ENCODE measurements around the gene LYSMD4. TPM values are rescaled to one million over a fixed set of nuclear protein-coding genes. Genes with fewer than 3 reads are reported as not detected.

The LYSMD4 gene
- total RNA-seq, 4 donors from 2014 or later, result 5.0 to 17.5 (median 9.5) TPM

DNA sequence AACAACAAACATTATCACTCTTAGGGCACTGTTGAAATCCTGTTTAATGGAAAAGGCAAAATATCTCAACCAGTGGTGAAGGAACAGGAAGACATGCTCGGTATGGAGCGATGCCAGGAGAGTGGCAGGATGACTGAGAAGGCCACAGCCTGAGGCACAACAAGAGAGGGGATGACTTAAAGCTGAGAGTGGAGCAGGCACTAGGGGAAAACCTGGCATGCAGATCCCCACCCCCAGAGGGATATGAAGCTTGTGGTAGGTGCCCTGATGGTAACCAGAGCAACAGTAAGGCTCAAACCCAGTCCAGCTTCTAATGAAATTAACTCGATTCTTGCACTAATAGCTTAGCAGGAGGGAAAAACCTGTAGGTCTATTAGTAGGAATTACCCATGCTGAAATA is 40.4 kb downstream of the LYSMD4 start:
- no peak for DNase-seq (ENCODE audit: low spot score)
- TF ChIP-seq, protein P1, sequence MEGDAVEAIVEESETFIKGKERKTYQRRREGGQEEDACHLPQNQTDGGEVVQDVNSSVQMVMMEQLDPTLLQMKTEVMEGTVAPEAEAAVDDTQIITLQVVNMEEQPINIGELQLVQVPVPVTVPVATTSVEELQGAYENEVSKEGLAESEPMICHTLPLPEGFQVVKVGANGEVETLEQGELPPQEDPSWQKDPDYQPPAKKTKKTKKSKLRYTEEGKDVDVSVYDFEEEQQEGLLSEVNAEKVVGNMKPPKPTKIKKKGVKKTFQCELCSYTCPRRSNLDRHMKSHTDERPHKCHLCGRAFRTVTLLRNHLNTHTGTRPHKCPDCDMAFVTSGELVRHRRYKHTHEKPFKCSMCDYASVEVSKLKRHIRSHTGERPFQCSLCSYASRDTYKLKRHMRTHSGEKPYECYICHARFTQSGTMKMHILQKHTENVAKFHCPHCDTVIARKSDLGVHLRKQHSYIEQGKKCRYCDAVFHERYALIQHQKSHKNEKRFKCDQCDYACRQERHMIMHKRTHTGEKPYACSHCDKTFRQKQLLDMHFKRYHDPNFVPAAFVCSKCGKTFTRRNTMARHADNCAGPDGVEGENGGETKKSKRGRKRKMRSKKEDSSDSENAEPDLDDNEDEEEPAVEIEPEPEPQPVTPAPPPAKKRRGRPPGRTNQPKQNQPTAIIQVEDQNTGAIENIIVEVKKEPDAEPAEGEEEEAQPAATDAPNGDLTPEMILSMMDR (IDR thresholded peaks at IDR 0.05), result no peak
- ATAC-seq (ENCODE audit: low FRiP score), result no peak

DNA sequence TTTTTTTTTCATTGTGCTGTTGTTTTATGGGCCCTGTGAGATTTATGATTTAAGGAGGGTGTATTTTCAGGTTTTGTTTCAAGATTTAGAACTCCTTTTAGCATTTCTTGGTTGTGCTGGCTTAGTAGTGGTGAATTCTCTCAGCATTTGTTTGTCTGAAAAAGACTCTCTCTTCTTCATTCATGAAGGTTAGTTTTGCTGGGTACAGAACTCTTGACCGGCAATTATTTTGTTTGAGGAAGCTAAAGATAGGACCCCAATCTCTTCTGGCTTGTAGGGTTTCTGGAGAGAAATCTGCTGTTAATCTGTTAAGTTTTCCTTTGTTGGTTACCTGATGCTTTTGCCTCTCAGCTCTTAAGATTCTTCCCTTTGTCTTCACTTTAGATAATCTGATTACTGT is 46.9 kb downstream of the LYSMD4 start:
- DNase-seq (ENCODE audit: low spot score) (no peak), ATAC-seq (ENCODE audit: low FRiP score) (no peak)
- TF ChIP-seq, protein P1 (IDR thresholded peaks at IDR 0.05), result no peak

DNA sequence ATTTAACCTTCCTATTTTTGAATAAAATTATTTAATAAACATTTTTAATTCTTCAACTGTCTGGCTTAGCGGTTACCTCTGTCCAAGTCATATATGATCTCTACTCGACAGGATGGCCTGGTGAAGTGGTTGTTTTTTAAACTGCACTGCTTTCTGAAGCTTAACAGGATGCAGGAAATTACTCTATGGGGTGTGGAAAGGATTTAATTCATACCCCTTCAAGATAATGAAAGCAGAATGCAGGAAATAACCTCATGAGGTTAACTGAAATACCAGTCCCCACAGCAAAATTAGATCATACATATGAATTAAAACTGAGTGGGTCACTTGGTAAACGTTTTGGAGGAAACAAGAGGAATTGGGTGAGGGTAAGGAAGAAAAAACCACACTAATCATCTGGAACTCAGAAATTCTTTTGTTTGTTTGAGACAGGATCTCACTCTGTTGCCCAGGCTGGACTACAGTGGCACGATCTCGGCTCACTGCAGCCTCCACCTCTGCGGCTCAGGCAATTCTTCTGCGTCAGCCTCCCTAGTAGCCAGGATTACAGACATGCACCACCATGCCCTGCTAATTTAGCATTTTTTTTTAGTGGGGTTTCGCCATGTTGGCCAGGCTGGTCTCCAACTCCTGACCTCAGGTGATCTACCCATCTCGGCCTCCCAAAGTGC is 50.1 kb downstream of the LYSMD4 start:
- TF ChIP-seq, protein P1 (IDR thresholded peaks at IDR 0.05), result no peak
- ATAC-seq (ENCODE audit: low FRiP score), result no peak
- DNase-seq (ENCODE audit: low spot score), result no peak

DNA sequence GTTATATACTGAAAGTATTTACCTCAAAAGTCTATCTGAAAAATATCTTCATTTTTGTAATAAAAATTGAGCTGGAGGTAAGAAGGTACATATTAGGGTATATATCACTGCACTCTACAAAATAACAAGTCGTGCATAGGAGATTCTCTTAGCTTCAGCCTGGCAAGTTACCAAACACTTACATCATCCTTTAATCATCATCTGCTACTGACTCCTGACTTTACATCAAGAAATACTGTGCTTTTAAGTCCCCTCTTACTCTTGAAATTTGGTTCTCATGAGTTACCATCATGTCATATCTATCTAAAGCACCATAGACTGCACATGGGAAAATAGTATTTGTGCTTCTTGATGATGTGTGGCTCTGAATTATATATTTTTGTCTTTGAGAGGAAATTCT is 50.8 kb downstream of the LYSMD4 start:
- no peak for DNase-seq (ENCODE audit: low spot score)
- TF ChIP-seq, protein P1 (IDR thresholded peaks at IDR 0.05), result no peak
- no peak for ATAC-seq (ENCODE audit: low FRiP score)

DNA sequence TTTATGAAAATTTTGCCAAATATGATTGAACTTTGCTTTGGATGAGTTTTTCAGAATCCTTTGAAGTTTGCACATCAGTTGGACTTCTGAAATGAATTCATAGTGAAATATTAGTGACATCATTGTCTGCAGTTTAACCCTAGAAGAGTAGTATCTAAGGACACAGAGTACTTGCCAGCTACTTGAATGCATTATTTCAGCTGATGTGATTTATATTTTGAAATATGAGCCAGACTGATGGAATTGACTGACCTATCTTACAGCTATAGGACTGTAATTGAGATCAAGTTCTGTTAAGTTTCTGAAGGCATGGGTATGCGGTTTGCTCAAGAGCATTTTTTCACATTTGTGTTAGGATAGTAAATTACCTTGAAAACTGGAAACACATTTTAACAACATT is 51.2 kb downstream of the LYSMD4 start:
- TF ChIP-seq, protein P1 (IDR thresholded peaks at IDR 0.05), result no peak
- ATAC-seq (ENCODE audit: low FRiP score), result no peak

DNA sequence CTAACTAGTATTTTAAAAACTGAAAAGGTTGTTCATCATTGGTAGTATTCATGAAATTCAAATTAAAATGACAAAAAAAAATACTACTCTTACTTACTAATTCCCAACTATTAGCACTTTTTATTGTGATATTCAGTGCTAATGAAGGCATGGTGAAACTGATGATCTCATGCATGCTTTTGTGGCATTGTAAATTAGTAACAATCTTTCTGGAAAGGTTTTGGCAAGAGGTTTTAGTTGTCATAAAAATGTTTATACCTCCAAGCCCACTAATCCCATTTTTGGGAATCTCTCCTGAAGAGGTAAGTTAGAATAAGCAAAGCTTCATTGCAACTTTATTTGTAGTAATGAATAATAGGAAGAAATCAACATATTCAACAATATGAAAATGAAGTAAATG is 53.0 kb downstream of the LYSMD4 start:
- DNase-seq (ENCODE audit: low spot score) (no peak), ATAC-seq (ENCODE audit: low FRiP score) (no peak)
- TF ChIP-seq, protein P1 (IDR thresholded peaks at IDR 0.05), result no peak

More for the DNA sequence above, 51.2 kb downstream of the LYSMD4 start:
- no peak for DNase-seq (ENCODE audit: low spot score)

DNA sequence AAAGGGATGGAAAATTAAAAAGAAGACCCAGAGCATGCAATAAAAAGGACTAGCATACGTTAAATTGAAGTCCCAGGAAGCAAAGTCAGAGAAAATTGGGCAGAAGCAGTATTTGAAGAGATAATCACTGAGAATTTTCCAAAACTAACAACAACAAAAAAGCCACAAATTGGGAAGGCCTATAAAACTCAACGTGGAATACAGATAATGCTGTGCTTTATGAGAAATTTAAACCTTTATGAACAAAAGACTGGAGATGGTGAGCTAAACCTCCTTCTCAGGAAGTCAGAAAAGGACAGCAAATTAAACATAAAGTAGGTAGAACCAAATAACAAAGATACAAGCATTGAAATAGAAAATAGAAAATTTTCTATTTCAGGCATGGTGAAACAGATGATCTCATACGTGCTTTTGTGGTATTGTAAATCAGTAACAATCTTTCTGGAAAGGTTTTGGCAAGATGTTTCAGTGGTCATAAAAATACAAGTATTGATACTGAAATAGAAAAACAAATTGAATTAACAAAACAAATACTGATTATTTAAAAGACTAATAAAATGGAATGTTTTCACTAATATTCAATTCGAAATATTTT is 55.6 kb downstream of the LYSMD4 start:
- ATAC-seq (ENCODE audit: low FRiP score) (no peak), DNase-seq (ENCODE audit: low spot score) (no peak)
- TF ChIP-seq, protein P1 (IDR thresholded peaks at IDR 0.05), result no peak
